T1000 (cell line): ENCODE results near the gene MTX1.
"Not testable (repeated sequence)": the region's sequence is repeated elsewhere in the genome, so short reads cannot be mapped to it uniquely, and the experiment has no call there.

ENCODE experiments used
- DNase-seq: peaks from one replicate; lab custom pipeline; 2025; ENCODE audit warnings: mixed read lengths; lab: John Stamatoyannopoulos, UW

The MTX1 gene

GRCh38 chr1:155208541-155209311 lies at the start of gene MTX1:
Gene MTX1, plus strand, starts transcription at chr1:155208695. Its CDS starts 110 bp downstream, at chr1:155208805.
- DNase-seq: peak; percentile 81

GRCh38 chr1:155158991-155159390 lies 49.5 kb upstream of the MTX1 start:
- DNase-seq: no peak

GRCh38 chr1:155160128-155160527 lies 48.4 kb upstream of the MTX1 start:
- DNase-seq: no peak

- DNase-seq: not testable (repeated sequence)
These were observed 45.9 kb upstream of the MTX1 start for GRCh38 chr1:155162631-155163030.

- DNase-seq: not testable (repeated sequence)
These were observed 44.7 kb upstream of the MTX1 start for GRCh38 chr1:155163785-155164184.

GRCh38 chr1:155164625-155165024 lies 43.9 kb upstream of the MTX1 start:
- not testable (repeated sequence) for DNase-seq

- DNase-seq: no peak
These were observed 42.4 kb upstream of the MTX1 start for GRCh38 chr1:155166051-155166470.

- DNase-seq: no peak
These were observed 41.9 kb upstream of the MTX1 start for GRCh38 chr1:155166471-155167165.

GRCh38 chr1:155167166-155168104 lies 41.1 kb upstream of the MTX1 start:
- peak; percentile 47 for DNase-seq

- not testable (repeated sequence) for DNase-seq
These were observed 40.4 kb upstream of the MTX1 start for GRCh38 chr1:155168105-155168445.

- no peak for DNase-seq
These were observed 39.9 kb upstream of the MTX1 start for GRCh38 chr1:155168456-155169210.

- no peak for DNase-seq
These were observed 39.0 kb upstream of the MTX1 start for GRCh38 chr1:155169541-155169940.

GRCh38 chr1:155170101-155170785 lies 38.3 kb upstream of the MTX1 start:
- no peak for DNase-seq

- no peak for DNase-seq
These were observed 37.7 kb upstream of the MTX1 start for GRCh38 chr1:155170806-155171205.

- no peak for DNase-seq
These were observed 36.4 kb upstream of the MTX1 start for GRCh38 chr1:155171836-155172731.

GRCh38 chr1:155172732-155173477 lies 35.6 kb upstream of the MTX1 start, which contains the start of gene KRTCAP2:
Gene KRTCAP2, minus strand, starts transcription at chr1:155173304. Its CDS starts 80 bp downstream, at chr1:155173224.
- peak; percentile 90 for DNase-seq

- DNase-seq: no peak
These were observed 34.8 kb upstream of the MTX1 start, which contains the start of gene TRIM46 for GRCh38 chr1:155173478-155174323. Gene TRIM46, plus strand, starts transcription at chr1:155173849. Its CDS starts 118 bp downstream, at chr1:155173967.
